Duodenal mucosa (tissue), 2 donors: ENCODE data around the gene CD109.
"Not testable (repeated sequence)": the region's sequence is repeated elsewhere in the genome, so short reads cannot be mapped to it uniquely, and the experiment has no call there.

Experiments
- H3K27ac ChIP-seq: one replicate; pipeline ENCODE4 v1.7.0; 2013; ENCODE audit warnings: low read depth, low read length
- H3K27me3 ChIP-seq, 2 donors: one replicate each; pipeline ENCODE4 v1.7.0; 2013; ENCODE audit warnings: low read length in 2 of 2, control low read depth in 1 of 2; ENCODE audit not compliant: insufficient read depth in 2 of 2, control insufficient read depth in 1 of 2
- H3K36me3 ChIP-seq, 2 donors: one replicate each; pipeline ENCODE4 v1.7.0; 2013; ENCODE audit warnings: low read length in 2 of 2, control low read depth in 1 of 2; ENCODE audit not compliant: insufficient read depth in 2 of 2, control insufficient read depth in 1 of 2
- H3K4me1 ChIP-seq, 2 donors: one replicate each; pipeline ENCODE4 v1.7.0; 2013; ENCODE audit warnings: low read length in 2 of 2, control low read depth in 1 of 2; ENCODE audit not compliant: insufficient read depth in 2 of 2, control insufficient read depth in 1 of 2
- H3K4me3 ChIP-seq, 2 donors: one replicate each; pipeline ENCODE4 v1.7.0; 2013; ENCODE audit warnings: low read length in 2 of 2, low read depth in 1 of 2
- H3K9ac ChIP-seq, 2 donors: one replicate each; pipeline ENCODE4 v1.7.0; 2013; ENCODE audit warnings: low read length in 2 of 2, low read depth in 1 of 2
- H3K9me3 ChIP-seq, 2 donors: one replicate each; pipeline ENCODE4 v1.7.0; 2013; ENCODE audit warnings: low read length in 2 of 2, control low read depth in 1 of 2; ENCODE audit not compliant: control insufficient read depth in 1 of 2

Gene CD109

GRCh38 chr6:73844696-73845095 is 148.7 kb downstream of the CD109 start:
- H3K36me3 ChIP-seq: not testable (repeated sequence)

GRCh38 chr6:73851048-73851447 is 155.0 kb downstream of the CD109 start:
- H3K36me3 ChIP-seq, H3K4me1 ChIP-seq, H3K27me3 ChIP-seq, H3K9me3 ChIP-seq, H3K4me3 ChIP-seq, H3K9ac ChIP-seq, H3K27ac ChIP-seq: not testable (repeated sequence)

More at GRCh38 chr6:73844696-73845095, 148.7 kb downstream of the CD109 start:
- H3K27ac ChIP-seq, H3K4me1 ChIP-seq, H3K27me3 ChIP-seq, H3K9me3 ChIP-seq, H3K9ac ChIP-seq, H3K4me3 ChIP-seq: not testable (repeated sequence)

- Histone ChIP-seq H3K9ac (no peak overlapping the region), H3K9me3 (no peaks in the 10 kb centered on the region), H3K27me3 (no peaks in the 10 kb centered on the region), H3K4me1 (no peaks in the 10 kb centered on the region), H3K4me3 (no peak overlapping the region), H3K27ac (no peak overlapping the region), H3K36me3 (no peaks in the 10 kb centered on the region)
Observed at GRCh38 chr6:73854998-73855718, 159.2 kb downstream of the CD109 start.

- Histone ChIP-seq H3K9ac (no peak overlapping the region), H3K4me3 (no peak overlapping the region), H3K9me3 (no peaks in the 10 kb centered on the region), H3K27me3 (no peaks in the 10 kb centered on the region), H3K4me1 (no peaks in the 10 kb centered on the region), H3K36me3 (no peaks in the 10 kb centered on the region), H3K27ac (no peak overlapping the region)
Observed at GRCh38 chr6:73857341-73857890, 161.4 kb downstream of the CD109 start.

- no peak overlapping the region for H3K4me3 ChIP-seq
- H3K9ac ChIP-seq: no peak overlapping the region
- H3K4me1 ChIP-seq: no peaks in the 10 kb centered on the region
- no peaks in the 10 kb centered on the region for H3K9me3 ChIP-seq
- H3K27ac ChIP-seq: no peak overlapping the region
- no peaks in the 10 kb centered on the region for H3K36me3 ChIP-seq
- H3K27me3 ChIP-seq: no peaks in the 10 kb centered on the region
Observed at GRCh38 chr6:73858376-73858775, 162.4 kb downstream of the CD109 start.

GRCh38 chr6:73860303-73860702 is 164.3 kb downstream of the CD109 start:
- H3K4me3 ChIP-seq: no peak overlapping the region
- no peaks in the 10 kb centered on the region for H3K27me3 ChIP-seq
- H3K4me1 ChIP-seq: no peaks in the 10 kb centered on the region
- H3K9ac ChIP-seq: no peak overlapping the region
- no peaks in the 10 kb centered on the region for H3K36me3 ChIP-seq
- no peak overlapping the region for H3K27ac ChIP-seq
- H3K9me3 ChIP-seq: no peaks in the 10 kb centered on the region

- no peak overlapping the region for H3K27ac ChIP-seq
- no peaks in the 10 kb centered on the region for H3K4me1 ChIP-seq
- no peaks in the 10 kb centered on the region for H3K27me3 ChIP-seq
- no peaks in the 10 kb centered on the region for H3K9me3 ChIP-seq
- no peak overlapping the region for H3K4me3 ChIP-seq
- no peaks in the 10 kb centered on the region for H3K36me3 ChIP-seq
- H3K9ac ChIP-seq: no peak overlapping the region
Observed at GRCh38 chr6:73866305-73866704, 170.3 kb downstream of the CD109 start.

GRCh38 chr6:73867411-73867810 is 171.4 kb downstream of the CD109 start:
- no peak overlapping the region for H3K4me3 ChIP-seq
- no peaks in the 10 kb centered on the region for H3K9me3 ChIP-seq
- no peak overlapping the region for H3K9ac ChIP-seq
- no peak overlapping the region for H3K27ac ChIP-seq
- H3K4me1 ChIP-seq: no peaks in the 10 kb centered on the region
- H3K36me3 ChIP-seq: no peaks in the 10 kb centered on the region
- no peaks in the 10 kb centered on the region for H3K27me3 ChIP-seq

GRCh38 chr6:73870907-73871306 is 174.9 kb downstream of the CD109 start:
- H3K9me3 ChIP-seq: no peaks in the 10 kb centered on the region
- H3K27ac ChIP-seq: no peak overlapping the region
- no peak overlapping the region for H3K9ac ChIP-seq
- no peak overlapping the region for H3K4me3 ChIP-seq
- no peaks in the 10 kb centered on the region for H3K36me3 ChIP-seq
- H3K27me3 ChIP-seq: no peaks in the 10 kb centered on the region
- H3K4me1 ChIP-seq: no peaks in the 10 kb centered on the region

GRCh38 chr6:73873081-73873480 is 177.1 kb downstream of the CD109 start:
- Histone ChIP-seq H3K4me1 (no peaks in the 10 kb centered on the region), H3K9ac (no peak overlapping the region), H3K4me3 (no peak overlapping the region), H3K27ac (no peak overlapping the region), H3K9me3 (no peaks in the 10 kb centered on the region), H3K27me3 (no peaks in the 10 kb centered on the region), H3K36me3 (no peaks in the 10 kb centered on the region)
